Upper lobe of left lung (tissue), 4 donors: Measurements from ENCODE around the gene MED14.

Source experiments
- EP300 ChIP-seq, 4 donors: sonication (generic); formaldehyde crosslinking; IDR thresholded peaks; one replicate each; pipeline ENCODE4 v1.5.1; 2017; ENCODE audit warnings: antibody characterized with exemption in 4 of 4, control low read depth in 2 of 4
- POLR2AphosphoS5 ChIP-seq, 2 donors: sonication (generic); formaldehyde crosslinking; IDR thresholded peaks; one replicate each; pipeline ENCODE4 v1.5.1; 2017; ENCODE audit warnings: antibody characterized with exemption in 2 of 2
- TF ChIP-seq, protein P1 (sequence below), 6 experiments: fragments of 450-650 bp in 4 of 6; fragments of 200-600 bp in 2 of 6; sonication (generic) in 2 of 6; IDR thresholded peaks; one replicate each; pipeline ENCODE4 v1.5.1; 2016 to 2019; ENCODE audit warnings: antibody characterized with exemption in 6 of 6

DNA sequence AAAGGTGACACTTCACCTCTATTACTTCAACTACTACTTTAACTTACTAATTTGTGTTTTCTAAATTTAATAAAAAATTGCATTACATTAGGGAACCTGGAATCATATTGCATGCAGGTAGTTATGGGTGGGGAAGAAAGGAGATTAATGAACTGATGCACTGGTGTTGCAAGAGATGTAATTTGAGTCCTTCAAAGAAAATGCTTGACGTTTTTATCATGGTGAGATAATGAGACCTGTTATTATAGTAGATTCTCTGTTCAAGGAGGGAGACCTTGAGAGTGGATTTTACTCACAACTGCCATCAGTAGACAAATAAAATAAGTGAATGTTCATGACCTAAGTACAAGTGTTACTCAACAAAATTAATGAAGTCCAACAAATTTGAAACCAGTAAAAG is 26.4 kb upstream of the MED14 start:
- TF ChIP-seq, protein P1, sequence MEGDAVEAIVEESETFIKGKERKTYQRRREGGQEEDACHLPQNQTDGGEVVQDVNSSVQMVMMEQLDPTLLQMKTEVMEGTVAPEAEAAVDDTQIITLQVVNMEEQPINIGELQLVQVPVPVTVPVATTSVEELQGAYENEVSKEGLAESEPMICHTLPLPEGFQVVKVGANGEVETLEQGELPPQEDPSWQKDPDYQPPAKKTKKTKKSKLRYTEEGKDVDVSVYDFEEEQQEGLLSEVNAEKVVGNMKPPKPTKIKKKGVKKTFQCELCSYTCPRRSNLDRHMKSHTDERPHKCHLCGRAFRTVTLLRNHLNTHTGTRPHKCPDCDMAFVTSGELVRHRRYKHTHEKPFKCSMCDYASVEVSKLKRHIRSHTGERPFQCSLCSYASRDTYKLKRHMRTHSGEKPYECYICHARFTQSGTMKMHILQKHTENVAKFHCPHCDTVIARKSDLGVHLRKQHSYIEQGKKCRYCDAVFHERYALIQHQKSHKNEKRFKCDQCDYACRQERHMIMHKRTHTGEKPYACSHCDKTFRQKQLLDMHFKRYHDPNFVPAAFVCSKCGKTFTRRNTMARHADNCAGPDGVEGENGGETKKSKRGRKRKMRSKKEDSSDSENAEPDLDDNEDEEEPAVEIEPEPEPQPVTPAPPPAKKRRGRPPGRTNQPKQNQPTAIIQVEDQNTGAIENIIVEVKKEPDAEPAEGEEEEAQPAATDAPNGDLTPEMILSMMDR (IDR thresholded peaks at IDR 0.05) = no peak
- no peak for TF ChIP-seq EP300 (IDR thresholded peaks at IDR 0.05)
- TF ChIP-seq POLR2AphosphoS5 (IDR thresholded peaks at IDR 0.05) = no peak
